H9 (cell line): ENCODE results near the gene TPP2. TPM values are rescaled to one million over a fixed set of nuclear protein-coding genes. Genes with fewer than 3 reads are reported as not detected.

Experiments
- DNase-seq: peaks from one replicate; pipeline ENCODE4 v3.0.0-alpha.2; 2017
- H2AFZ ChIP-seq: one replicate; pipeline ENCODE4 v1.6.1; 2013; ENCODE audit warnings: mild to moderate bottlenecking, low read length, control low read depth, moderate library complexity
- H2AK5ac ChIP-seq: 2 replicates; pipeline ENCODE4 v1.6.1; 2013; ENCODE audit warnings: low read length, control low read depth, mixed read lengths; ENCODE audit not compliant: insufficient read length
- H2BK120ac ChIP-seq: one replicate; pipeline ENCODE4 v1.6.1; 2013; ENCODE audit warnings: low read depth, mild to moderate bottlenecking, low read length, control low read depth, inconsistent platforms; ENCODE audit not compliant: poor library complexity, severe bottlenecking
- H2BK12ac ChIP-seq: 2 replicates; pipeline ENCODE4 v1.6.1; 2013; ENCODE audit warnings: low read length, control low read depth, mixed read lengths, low read depth; ENCODE audit not compliant: insufficient read length
- H2BK15ac ChIP-seq: 2 replicates; pipeline ENCODE4 v1.6.1; 2013; ENCODE audit warnings: low read depth, low read length, control low read depth
- H2BK20ac ChIP-seq: one replicate; pipeline ENCODE4 v1.6.1; 2013; ENCODE audit warnings: low read depth, mild to moderate bottlenecking, low read length, control low read depth, inconsistent platforms; ENCODE audit not compliant: poor library complexity, severe bottlenecking
- H2BK5ac ChIP-seq: 2 replicates; pipeline ENCODE4 v1.6.1; 2013; ENCODE audit warnings: low read length, control low read depth, mixed read lengths; ENCODE audit not compliant: insufficient read length
- H3K14ac ChIP-seq: 2 replicates; pipeline ENCODE4 v1.6.1; 2013; ENCODE audit warnings: low read length, control low read depth; ENCODE audit not compliant: insufficient read depth
- H3K18ac ChIP-seq: 2 replicates; pipeline ENCODE4 v1.6.1; 2013; ENCODE audit warnings: low read depth, mild to moderate bottlenecking, mixed read lengths, low read length, control low read depth; ENCODE audit not compliant: insufficient read length
- H3K23ac ChIP-seq: 2 replicates; pipeline ENCODE4 v1.6.1; 2013; ENCODE audit warnings: low read length, control low read depth, mixed read lengths, low read depth; ENCODE audit not compliant: insufficient read length
- H3K23me2 ChIP-seq: 2 replicates; pipeline ENCODE4 v1.6.1; 2013; ENCODE audit warnings: low read depth, mild to moderate bottlenecking, mixed read lengths, low read length, control low read depth; ENCODE audit not compliant: insufficient read length, poor library complexity, severe bottlenecking
- H3K27ac ChIP-seq: 2 replicates; pipeline ENCODE4 v1.5.1; 2013; ENCODE audit warnings: low read length, control low read depth, mixed read lengths, low read depth; ENCODE audit not compliant: insufficient read length
- H3K27me3 ChIP-seq: 2 replicates; pipeline ENCODE4 v1.6.1; 2013; ENCODE audit warnings: low read length, control low read depth, inconsistent platforms; ENCODE audit not compliant: insufficient read depth
- H3K4ac ChIP-seq: 2 replicates; pipeline ENCODE4 v1.6.1; 2013; ENCODE audit warnings: low read depth, mild to moderate bottlenecking, control low read depth, inconsistent platforms, low read length, moderate library complexity
- H3K4me1 ChIP-seq: 2 replicates; pipeline ENCODE4 v1.6.1; 2013; ENCODE audit warnings: low read length, control low read depth, inconsistent platforms; ENCODE audit not compliant: insufficient read depth
- H3K4me2 ChIP-seq: 2 replicates; pipeline ENCODE4 v1.6.1; 2013; ENCODE audit warnings: low read length, control low read depth, mixed read lengths; ENCODE audit not compliant: insufficient read length, insufficient read depth
- H3K56ac ChIP-seq: 2 replicates; pipeline ENCODE4 v1.6.1; 2013; ENCODE audit warnings: low read depth, mild to moderate bottlenecking, mixed read lengths, low read length, control low read depth; ENCODE audit not compliant: insufficient read length
- H3K79me1 ChIP-seq: 2 replicates; pipeline ENCODE4 v1.6.1; 2013; ENCODE audit warnings: low read depth, mild to moderate bottlenecking, moderate library complexity, low read length, control low read depth, inconsistent platforms; ENCODE audit not compliant: insufficient read depth, poor library complexity, severe bottlenecking
- H3K79me2 ChIP-seq: 2 replicates; pipeline ENCODE4 v1.6.1; 2013; ENCODE audit warnings: low read length, control low read depth, inconsistent platforms; ENCODE audit not compliant: insufficient read depth
- H3K9ac ChIP-seq: 2 replicates; pipeline ENCODE4 v1.6.1; 2013; ENCODE audit warnings: low read length, control low read depth, mixed read lengths; ENCODE audit not compliant: insufficient read length; ENCODE audit errors: extremely low read depth
- H3K9me3 ChIP-seq: one replicate; pipeline ENCODE4 v1.6.1; 2013; ENCODE audit warnings: low read depth, low read length, inconsistent platforms; ENCODE audit not compliant: control insufficient read depth
- H3T11ph ChIP-seq: one replicate; pipeline ENCODE4 v1.6.1; 2013; ENCODE audit warnings: mild to moderate bottlenecking, low read length, control low read depth, inconsistent platforms
- H4K20me1 ChIP-seq: one replicate; pipeline ENCODE4 v1.6.1; 2013; ENCODE audit not compliant: control insufficient read depth, insufficient read length, insufficient read depth
- H4K5ac ChIP-seq: 2 replicates; pipeline ENCODE4 v1.6.1; 2013; ENCODE audit warnings: low read depth, mild to moderate bottlenecking, mixed read lengths, low read length, control low read depth; ENCODE audit not compliant: insufficient read length
- H4K8ac ChIP-seq: replicated peaks from 2 replicates; pipeline ENCODE4 v1.6.1; 2013; ENCODE audit warnings: low read length, control low read depth, mixed read lengths, low read depth; ENCODE audit not compliant: insufficient read length
- H4K91ac ChIP-seq: 2 replicates; pipeline ENCODE4 v1.6.1; 2013; ENCODE audit warnings: low read depth, mild to moderate bottlenecking, moderate library complexity, mixed read lengths, low read length, control low read depth; ENCODE audit not compliant: insufficient read length
- H3K27ac Mint-ChIP-seq, 3 experiments: 2 replicates in 2 of 3; 3 replicates in 1 of 3; pipeline ENCODE4 v1.8.0; 2020 to 2021; ENCODE audit warnings: mixed read lengths in 3 of 3, mild to moderate bottlenecking in 1 of 3, moderate library complexity in 1 of 3
- H3K27me3 Mint-ChIP-seq: 2 replicates; pipeline ENCODE4 v1.8.0; 2021; ENCODE audit warnings: low read depth, mild to moderate bottlenecking, moderate library complexity, mixed read lengths
- H3K36me3 Mint-ChIP-seq, 3 experiments: 2 replicates in 2 of 3; 3 replicates in 1 of 3; pipeline ENCODE4 v1.8.0; 2020 to 2021; ENCODE audit warnings: low read depth in 3 of 3, mixed read lengths in 3 of 3; ENCODE audit not compliant: insufficient read depth in 1 of 3
- H3K4me1 Mint-ChIP-seq, 2 experiments: 2 replicates each; pipeline ENCODE4 v1.8.0; 2020; ENCODE audit warnings: mixed read lengths in 2 of 2
- H3K4me3 Mint-ChIP-seq, 2 experiments: 2 replicates in 1 of 2; 3 replicates in 1 of 2; pipeline ENCODE4 v1.8.0; 2020 to 2021; ENCODE audit warnings: mild to moderate bottlenecking in 2 of 2, mixed read lengths in 2 of 2, moderate library complexity in 1 of 2
- H3K9me3 Mint-ChIP-seq, 2 experiments: 2 replicates in 1 of 2; 3 replicates in 1 of 2; pipeline ENCODE4 v1.8.0; 2020; ENCODE audit warnings: mild to moderate bottlenecking in 2 of 2, mixed read lengths in 2 of 2, moderate library complexity in 1 of 2
- WGBS: extraction: QIAGEN DNeasy Blood & Tissue Kit; methylation state at CpG from one replicate; pipeline ENCODE4 v1.1.7; 2013; ENCODE audit warnings: missing lambda C conversion rate, low lambda C conversion rate, mixed read lengths; ENCODE audit not compliant: insufficient read length; ENCODE audit errors: extremely low coverage; 5-methylcytosine and 5-hydroxymethylcytosine counted together
- total RNA-seq: library from RNA; stranded (reverse); gene quantifications from 2 replicates; pipeline ENCODE4 v1.2.1, GENCODE V29; 2021
- TF ChIP-seq, protein P1 (sequence below): fragments of 200-600 bp; sonication (generic); conservative IDR thresholded peaks from 3 replicates; pipeline ENCODE4 v1.8.0; 2021; ENCODE audit warnings: antibody characterized with exemption, mild to moderate bottlenecking

Gene TPP2
- total RNA-seq, 1 experiment from 2014 or later: 63.5 TPM

DNA sequence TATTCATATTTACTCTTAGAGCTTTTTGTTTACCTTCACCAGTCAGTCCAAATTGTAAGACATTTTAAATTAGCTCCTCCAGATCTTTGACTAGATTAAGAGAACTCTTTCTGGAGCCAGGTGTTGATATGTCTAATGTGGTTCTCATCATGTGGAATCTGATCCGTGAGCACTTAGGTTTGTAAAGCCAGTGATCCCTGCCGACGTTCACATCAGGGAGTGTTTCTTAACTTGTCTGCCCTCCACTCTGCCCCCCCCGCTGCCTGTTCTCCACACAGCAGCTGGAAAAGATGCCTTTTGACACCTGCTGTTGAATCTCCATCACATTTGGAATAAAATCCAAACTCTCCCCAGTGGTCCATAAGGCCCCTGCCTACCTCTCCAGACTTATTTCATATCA lies 80.3 kb downstream of the TPP2 start:
- Mint-ChIP-seq H3K27ac (no peak overlapping the region), H3K27me3 (no peaks in the 10 kb centered on the region), H3K4me1 (peaks cover 4 to 5% of the 10 kb centered on the region in 2 experiments; a peak in 3 of 4 replicates), H3K4me3 (no peak overlapping the region), H3K36me3 (peaks cover 19 to 62% (median 42%) of the 10 kb centered on the region in 3 experiments; a peak in 6 of 7 replicates), H3K9me3 (no peaks in the 10 kb centered on the region)
- no peak overlapping the region for H2BK120ac ChIP-seq
- H4K91ac ChIP-seq: no peak overlapping the region
- H3K9me3 ChIP-seq: no peaks in the 10 kb centered on the region
- no peak overlapping the region for H3T11ph ChIP-seq
- no peak overlapping the region for H3K18ac ChIP-seq
- TF ChIP-seq, protein P1, sequence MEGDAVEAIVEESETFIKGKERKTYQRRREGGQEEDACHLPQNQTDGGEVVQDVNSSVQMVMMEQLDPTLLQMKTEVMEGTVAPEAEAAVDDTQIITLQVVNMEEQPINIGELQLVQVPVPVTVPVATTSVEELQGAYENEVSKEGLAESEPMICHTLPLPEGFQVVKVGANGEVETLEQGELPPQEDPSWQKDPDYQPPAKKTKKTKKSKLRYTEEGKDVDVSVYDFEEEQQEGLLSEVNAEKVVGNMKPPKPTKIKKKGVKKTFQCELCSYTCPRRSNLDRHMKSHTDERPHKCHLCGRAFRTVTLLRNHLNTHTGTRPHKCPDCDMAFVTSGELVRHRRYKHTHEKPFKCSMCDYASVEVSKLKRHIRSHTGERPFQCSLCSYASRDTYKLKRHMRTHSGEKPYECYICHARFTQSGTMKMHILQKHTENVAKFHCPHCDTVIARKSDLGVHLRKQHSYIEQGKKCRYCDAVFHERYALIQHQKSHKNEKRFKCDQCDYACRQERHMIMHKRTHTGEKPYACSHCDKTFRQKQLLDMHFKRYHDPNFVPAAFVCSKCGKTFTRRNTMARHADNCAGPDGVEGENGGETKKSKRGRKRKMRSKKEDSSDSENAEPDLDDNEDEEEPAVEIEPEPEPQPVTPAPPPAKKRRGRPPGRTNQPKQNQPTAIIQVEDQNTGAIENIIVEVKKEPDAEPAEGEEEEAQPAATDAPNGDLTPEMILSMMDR: no peak
- H2AK5ac ChIP-seq: no peak overlapping the region
- H3K79me1 ChIP-seq: no peaks in the 10 kb centered on the region
- no peak overlapping the region for H3K9ac ChIP-seq
- no peak overlapping the region for H3K14ac ChIP-seq
- H2BK20ac ChIP-seq: no peak overlapping the region
- no peaks in the 10 kb centered on the region for H3K79me2 ChIP-seq
- H2BK15ac ChIP-seq: no peak overlapping the region
- H4K8ac ChIP-seq: no peak overlapping the region
- H3K4me2 ChIP-seq: no peak overlapping the region
- no peak overlapping the region for H3K4ac ChIP-seq
- H3K23ac ChIP-seq: no peak overlapping the region
- H3K4me1 ChIP-seq: no peaks in the 10 kb centered on the region
- DNase-seq: no peak
- H4K5ac ChIP-seq: no peak overlapping the region
- no peaks in the 10 kb centered on the region for H3K23me2 ChIP-seq
- no peaks in the 10 kb centered on the region for H3K27me3 ChIP-seq
- WGBS: no CpG with 5 or more reads among the region's 4 CpGs
- no peak overlapping the region for H3K56ac ChIP-seq
- no peak overlapping the region for H2BK12ac ChIP-seq
- H4K20me1 ChIP-seq: no peaks in the 10 kb centered on the region
- no peak overlapping the region for H3K27ac ChIP-seq
- H2BK5ac ChIP-seq: no peak overlapping the region
- no peak overlapping the region for H2AFZ ChIP-seq
